SU-DHL-6 (cell line): ENCODE results near the gene CYB5A.

Experiments used
- EZH2phosphoT487 ChIP-seq: fragments of 200-600 bp; sonication (generic), shearing (Covaris generic); conservative IDR thresholded peaks from 2 replicates; pipeline ENCODE4 v1.6.1; 2018; ENCODE audit warnings: mild to moderate bottlenecking, antibody characterized with exemption, low read length, moderate library complexity, mixed read lengths
- TF ChIP-seq, protein P1 (sequence below): fragments of 200-600 bp; sonication (generic); IDR thresholded peaks from one replicate; pipeline ENCODE4 v1.5.1; 2017; ENCODE audit warnings: antibody characterized with exemption, mild to moderate bottlenecking, low read length, moderate library complexity; ENCODE audit not compliant: insufficient read depth, poor library complexity, severe bottlenecking

DNA sequence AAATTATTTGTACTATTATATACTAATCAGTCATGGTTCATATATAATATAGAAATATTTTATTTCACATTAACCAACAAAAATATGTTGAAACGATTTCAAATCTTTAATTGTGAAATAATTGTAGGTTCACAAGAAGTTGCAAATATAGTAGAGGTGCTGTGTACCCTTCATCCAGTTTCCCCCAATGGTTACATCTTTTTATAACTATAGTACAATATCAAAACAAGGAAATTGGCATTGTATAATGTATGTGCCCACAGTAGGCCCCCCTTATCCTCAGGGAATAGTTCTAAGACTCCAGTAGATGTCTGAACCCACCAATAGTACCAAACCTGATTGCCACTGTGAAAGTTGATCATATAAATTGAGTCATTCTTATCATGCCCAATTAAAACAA, 7.4 kb upstream of the CYB5A start:
- TF ChIP-seq, protein P1, sequence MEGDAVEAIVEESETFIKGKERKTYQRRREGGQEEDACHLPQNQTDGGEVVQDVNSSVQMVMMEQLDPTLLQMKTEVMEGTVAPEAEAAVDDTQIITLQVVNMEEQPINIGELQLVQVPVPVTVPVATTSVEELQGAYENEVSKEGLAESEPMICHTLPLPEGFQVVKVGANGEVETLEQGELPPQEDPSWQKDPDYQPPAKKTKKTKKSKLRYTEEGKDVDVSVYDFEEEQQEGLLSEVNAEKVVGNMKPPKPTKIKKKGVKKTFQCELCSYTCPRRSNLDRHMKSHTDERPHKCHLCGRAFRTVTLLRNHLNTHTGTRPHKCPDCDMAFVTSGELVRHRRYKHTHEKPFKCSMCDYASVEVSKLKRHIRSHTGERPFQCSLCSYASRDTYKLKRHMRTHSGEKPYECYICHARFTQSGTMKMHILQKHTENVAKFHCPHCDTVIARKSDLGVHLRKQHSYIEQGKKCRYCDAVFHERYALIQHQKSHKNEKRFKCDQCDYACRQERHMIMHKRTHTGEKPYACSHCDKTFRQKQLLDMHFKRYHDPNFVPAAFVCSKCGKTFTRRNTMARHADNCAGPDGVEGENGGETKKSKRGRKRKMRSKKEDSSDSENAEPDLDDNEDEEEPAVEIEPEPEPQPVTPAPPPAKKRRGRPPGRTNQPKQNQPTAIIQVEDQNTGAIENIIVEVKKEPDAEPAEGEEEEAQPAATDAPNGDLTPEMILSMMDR = no peak
- TF ChIP-seq EZH2phosphoT487 = no peak
